Putamen (tissue), 1 donor: ENCODE measurements around the gene MYL6B.
A peak's percentile ranks its signal among the peaks of the same experiment; 100 is the strongest.
"Not testable (repeated sequence)": the region's sequence is repeated elsewhere in the genome, so short reads cannot be mapped to it uniquely, and the experiment has no call there.

Experiments
- DNase-seq: peaks from one replicate; pipeline ENCODE4 v3.0.0-alpha.2; 2016; ENCODE audit warnings: low spot score

Gene MYL6B

DNA sequence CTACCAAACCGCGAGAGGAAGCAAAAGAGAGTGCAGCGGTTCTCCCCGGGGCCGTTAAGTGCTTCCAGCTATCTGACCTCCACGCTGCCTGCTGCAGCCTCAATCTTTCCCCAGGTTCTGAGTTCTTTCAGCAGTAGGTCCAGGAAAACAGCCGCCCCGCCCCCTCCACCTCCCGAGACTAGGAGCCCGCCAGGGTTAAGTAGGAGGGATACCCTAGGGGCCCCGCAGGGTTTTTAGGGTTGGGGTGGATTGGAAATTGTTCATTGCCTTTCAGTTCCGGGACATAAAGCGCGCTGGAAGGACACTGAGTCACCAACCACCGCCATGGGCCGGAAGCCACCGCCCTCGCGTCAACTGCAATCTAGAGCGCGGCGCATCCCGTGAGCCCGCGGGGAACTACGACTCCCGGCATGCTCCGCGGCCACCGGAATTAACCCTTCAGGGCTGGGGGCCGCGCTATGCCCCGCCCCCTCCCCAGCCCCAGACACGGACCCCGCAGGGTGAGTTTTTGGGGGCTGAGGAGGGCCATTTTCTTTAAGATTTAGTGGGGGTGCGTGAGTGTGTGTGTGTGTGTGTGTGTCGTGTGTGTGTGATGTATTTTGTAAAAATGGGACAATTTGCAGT lies at the start of gene MYL6B:
Gene MYL6B, plus strand, starts transcription at position 456 of the 624 bp plus-strand sequence. CDS start 1,332 bp downstream, outside the sequence.
- DNase-seq = peak; percentile 91

DNA sequence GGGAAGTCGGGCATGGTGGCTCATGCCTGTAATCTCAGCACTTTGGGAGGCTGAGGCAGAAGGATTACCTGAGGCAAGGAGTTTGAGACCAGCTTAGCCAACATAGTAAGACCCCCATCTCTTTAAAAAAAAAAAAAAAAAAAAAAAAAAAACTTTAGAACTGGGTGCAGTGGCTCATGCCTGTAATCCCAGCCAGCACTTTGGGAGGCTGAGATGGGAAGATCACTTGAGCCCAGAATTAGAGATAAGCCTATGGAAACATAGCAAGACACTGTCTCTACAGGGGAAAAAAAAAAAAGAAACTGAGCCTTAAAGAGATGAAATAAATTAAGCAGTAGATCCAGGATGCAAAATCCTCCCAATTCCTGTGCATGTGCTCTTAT lies 49.7 kb upstream of the MYL6B start:
- no peak for DNase-seq

DNA sequence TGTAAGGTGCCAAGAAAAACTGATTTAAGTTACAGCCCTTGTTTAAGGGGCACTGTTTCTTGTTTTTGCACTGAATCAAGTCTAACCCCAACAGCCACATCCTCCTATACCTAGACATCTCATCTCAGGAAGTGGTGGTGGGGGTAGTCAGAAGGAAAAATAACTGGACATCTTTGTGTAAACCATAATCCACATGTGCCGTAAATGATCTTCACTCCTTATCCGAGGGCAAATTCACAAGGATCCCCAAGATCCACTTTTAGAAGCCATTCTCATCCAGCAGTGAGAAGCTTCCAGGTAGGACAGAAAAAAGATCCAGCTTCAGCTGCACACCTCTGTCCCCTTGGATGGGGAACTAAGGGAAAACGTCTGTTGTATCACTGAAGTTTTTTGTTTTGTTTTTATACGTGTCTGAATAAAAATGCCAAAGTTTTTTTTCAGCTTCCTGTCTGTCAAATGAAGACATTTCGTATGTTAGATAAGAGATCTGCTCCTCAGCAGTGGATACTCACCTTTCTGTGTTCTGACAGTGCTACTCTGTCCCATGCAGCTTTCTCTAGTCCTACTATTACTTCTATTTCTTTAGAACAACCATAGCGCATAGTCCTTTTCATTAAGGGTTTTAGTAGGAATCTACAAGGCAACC lies 49.2 kb upstream of the MYL6B start:
- no peak for DNase-seq

DNA sequence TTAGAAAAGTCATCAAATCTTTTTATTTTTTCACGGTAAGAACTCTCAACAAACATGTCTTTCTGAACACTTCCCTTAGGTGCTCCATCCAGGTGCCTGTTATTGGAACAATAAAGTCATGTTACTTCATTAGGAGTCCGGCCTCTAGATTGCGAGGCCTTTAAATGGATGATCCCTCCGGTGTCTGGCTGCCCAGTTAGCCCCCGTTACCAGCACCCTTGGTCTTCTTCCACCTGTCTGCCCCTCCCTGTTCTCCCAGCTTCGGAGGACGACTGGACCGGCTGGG lies 48.6 kb upstream of the MYL6B start:
- no peak for DNase-seq

DNA sequence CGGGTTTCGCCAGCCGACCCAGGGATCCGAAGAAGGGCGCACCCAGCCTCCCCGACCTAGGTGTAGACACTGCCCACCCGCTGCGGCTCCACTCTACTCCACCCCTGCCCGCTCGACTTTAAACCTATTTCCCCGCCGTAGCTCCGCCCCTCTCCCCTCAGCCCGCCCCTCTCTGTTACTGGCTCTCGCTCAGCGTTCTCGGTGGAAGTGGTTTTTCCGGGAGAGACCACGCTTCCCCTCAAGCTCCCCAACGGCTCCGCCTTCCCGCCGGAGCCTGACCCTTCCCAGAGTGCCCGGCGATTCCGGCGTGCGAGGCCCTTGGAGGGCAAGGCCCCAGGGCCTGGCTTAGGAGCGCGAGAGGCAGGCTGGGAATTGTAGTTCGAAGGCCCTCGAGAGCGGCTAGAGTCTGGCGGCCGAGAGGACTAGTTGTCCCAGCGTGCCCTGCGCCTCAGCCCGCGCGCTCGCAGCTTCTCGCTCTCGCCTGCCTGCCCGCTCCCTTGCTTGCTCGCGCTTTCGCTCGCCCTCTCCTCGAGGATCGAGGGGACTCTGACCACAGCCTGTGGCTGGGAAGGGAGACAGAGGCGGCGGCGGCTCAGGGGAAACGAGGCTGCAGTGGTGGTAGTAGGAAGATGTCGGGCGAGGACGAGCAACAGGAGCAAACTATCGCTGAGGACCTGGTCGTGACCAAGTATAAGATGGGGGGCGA lies 48.1 kb upstream of the MYL6B start, which contains the start of gene PA2G4:
Gene PA2G4, plus strand, starts transcription at position 451 of the 706 bp plus-strand sequence. Its CDS starts 179 bp downstream, at position 630.
- peak; percentile 98 for DNase-seq

DNA sequence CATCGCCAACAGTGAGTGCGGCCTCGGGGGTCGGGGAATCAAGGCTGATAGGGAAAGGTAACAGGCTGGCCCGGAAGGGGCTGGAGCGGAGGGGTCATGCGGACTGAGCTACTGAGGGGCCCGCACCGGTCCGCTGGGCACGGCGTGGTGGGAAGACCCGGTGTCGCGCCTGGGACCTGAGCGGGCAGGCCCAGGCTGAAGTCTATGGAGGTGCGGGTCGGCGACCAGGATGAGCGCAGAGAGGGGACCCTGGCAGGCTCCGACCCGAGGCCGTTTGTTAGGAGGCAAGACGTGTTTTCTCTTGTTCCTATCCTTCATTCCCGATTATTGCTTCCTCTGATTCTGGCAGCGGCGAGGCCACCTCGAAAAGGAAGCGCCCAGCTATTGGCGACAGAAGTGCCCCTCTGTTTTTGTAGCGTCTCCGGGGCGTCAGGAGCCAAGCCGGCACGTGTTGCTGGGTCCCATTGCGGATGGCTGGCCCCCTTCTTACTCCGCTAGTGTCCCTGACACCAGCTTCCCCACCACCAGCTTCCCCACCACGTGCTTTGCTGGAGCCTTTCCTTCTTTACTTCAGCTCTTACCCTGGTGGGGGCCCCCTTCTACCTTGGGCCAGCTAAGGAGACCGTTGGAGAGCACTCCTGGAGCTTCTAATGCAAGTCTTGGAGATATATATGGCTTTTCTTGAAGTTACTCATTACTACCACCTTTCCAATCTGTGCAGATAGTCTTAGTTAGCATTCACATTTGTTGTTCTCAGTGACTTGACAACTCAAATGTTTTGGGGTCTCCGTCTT lies 47.4 kb upstream of the MYL6B start:
- DNase-seq = no peak

DNA sequence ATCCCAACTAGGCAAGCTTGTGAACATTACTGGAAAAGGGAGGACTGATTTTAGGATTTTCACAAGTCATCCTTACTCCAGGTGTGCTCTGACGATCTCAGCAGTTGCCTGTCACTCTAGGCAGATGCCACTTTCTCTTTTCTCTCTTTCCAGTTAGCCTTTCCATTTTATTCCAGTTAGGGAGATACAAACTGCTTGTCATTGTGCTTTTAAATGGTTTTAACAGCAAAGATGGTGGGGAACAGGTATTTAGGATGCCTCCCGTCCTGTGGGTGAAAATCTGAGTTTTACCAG lies 46.8 kb upstream of the MYL6B start:
- DNase-seq = no peak

DNA sequence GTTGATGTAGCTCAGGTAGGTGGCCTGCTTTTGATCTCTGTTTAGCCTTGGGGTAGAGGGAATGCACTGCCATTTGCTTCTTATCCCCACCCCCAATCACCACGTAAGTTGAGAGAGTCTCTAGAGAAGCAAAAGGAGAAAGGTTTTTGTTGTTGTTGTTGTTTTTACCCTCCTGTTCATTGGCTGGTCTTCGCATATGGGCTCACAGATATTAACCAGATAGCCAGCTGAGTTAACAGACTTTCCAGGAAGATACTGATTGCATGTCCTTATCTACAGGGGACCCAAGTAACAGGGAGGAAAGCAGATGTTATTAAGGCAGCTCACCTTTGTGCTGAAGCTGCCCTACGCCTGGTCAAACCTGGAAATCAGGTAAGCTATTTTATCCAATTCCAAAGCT lies 45.1 kb upstream of the MYL6B start:
- no peak for DNase-seq

DNA sequence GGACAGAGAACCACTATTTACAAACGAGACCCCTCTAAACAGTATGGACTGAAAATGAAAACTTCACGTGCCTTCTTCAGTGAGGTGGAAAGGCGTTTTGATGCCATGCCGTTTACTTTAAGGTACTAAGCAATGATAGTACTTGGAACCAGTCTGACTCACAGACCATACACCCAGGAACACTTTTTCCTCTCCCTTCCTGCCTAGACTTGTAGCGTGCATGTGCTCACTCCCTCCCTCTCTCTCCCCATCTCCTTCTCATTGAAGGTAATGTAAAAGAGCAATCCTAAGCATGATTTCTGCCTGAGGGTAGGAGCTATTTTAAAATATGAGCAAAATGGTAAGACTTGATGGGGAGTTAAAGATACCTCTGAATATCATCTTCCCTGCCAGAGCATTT lies 41.8 kb upstream of the MYL6B start:
- DNase-seq = no peak

DNA sequence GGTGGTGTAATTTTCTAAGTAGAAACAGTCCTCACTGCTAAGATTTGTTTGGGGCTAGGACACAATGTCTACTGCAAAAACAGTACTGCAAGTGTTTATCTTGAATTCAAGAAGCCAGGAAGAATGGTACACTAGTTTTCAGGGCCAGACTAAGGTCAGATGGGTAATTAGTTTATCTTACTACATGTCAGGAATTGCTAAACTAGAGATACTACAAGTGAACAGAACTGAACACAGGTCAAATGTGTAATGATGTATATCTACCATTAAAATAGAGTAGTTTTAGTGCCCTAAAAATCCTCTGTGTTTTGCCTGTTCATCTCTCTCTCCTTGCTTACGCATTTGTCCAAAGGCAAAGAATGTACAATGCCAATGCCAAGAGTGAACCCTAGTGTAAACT lies 38.3 kb upstream of the MYL6B start:
- no peak for DNase-seq

DNA sequence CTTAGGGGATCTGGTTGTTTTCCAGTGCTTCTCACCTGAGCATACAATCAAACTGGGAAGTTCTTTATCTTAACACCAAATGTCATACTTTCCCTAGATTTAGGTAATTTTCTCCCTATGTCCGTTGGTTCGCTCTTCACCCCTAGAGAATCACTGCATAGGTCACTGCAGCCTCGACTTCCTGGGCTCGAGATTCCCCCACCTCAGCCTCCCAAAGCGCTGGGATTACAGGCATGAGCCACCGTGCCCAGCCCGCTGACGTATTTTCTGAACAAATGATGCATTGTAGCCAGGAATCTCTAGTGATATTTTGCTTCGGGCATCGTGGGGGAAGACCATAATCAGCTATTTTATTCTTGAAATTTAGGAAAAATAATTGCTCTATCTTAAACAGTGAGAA lies 37.1 kb upstream of the MYL6B start:
- DNase-seq = no peak

DNA sequence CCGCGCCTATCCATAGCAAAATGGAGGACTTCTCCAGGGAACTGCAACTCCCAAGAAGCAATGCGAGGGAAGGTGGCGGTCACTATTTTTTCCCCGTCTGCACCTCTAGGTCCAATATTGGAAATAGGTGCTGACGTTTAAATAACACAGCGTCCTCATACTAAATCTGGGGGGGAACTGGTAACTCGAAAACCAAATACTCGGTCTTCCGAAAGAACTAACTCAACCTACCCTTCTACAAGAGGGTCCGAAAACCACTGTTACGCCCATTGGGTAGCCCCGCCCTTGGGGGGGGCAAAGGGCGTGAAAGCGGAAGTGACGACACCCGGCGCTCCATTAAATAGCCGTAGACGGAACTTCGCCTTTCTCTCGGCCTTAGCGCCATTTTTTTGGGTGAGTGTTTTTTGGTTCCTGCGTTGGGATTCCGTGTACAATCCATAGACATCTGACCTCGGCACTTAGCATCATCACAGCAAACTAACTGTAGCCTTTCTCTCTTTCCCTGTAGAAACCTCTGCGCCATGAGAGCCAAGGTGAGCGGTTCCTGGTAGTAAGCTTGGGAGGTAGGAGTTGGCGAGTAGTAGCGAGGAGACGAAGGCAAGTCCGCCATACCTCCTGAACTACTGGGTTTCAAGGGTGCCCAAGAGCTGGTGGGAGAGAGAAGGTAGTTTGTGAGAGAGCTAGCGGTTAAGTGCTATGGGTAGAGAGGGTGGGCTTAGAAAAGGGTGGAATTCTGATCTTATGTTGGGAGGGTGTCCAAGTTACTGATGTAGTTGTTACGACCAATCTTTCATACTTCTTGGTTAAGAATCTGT lies 35.9 kb upstream of the MYL6B start, which contains the start of gene RPL41:
Gene RPL41, plus strand, starts transcription at position 367 of the 815 bp plus-strand sequence.
- DNase-seq = peak; percentile 97

DNA sequence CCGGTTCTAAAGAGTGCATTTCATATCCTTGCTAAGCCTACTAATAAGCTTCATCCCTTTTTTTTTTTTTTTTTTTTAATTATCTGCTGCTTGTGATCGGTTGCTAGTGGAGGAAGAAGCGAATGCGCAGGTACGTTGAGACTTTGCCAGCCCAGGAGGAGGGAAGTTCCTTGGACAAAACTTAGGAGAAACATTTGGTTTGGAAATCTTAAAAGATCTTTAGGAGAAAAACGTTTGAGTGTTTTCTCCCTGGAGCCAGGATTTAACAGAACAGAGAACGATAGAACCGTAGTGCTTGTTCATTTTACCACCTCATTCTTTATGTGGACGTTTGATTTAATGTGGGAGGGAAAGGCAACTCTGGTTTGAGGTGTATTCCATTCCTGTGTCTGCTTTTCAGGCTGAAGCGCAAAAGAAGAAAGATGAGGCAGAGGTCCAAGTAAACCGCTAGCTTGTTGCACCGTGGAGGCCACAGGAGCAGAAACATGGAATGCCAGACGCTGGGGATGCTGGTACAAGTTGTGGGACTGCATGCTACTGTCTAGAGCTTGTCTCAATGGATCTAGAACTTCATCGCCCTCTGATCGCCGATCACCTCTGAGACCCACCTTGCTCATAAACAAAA lies 35.2 kb upstream of the MYL6B start:
- not testable (repeated sequence) for DNase-seq

DNA sequence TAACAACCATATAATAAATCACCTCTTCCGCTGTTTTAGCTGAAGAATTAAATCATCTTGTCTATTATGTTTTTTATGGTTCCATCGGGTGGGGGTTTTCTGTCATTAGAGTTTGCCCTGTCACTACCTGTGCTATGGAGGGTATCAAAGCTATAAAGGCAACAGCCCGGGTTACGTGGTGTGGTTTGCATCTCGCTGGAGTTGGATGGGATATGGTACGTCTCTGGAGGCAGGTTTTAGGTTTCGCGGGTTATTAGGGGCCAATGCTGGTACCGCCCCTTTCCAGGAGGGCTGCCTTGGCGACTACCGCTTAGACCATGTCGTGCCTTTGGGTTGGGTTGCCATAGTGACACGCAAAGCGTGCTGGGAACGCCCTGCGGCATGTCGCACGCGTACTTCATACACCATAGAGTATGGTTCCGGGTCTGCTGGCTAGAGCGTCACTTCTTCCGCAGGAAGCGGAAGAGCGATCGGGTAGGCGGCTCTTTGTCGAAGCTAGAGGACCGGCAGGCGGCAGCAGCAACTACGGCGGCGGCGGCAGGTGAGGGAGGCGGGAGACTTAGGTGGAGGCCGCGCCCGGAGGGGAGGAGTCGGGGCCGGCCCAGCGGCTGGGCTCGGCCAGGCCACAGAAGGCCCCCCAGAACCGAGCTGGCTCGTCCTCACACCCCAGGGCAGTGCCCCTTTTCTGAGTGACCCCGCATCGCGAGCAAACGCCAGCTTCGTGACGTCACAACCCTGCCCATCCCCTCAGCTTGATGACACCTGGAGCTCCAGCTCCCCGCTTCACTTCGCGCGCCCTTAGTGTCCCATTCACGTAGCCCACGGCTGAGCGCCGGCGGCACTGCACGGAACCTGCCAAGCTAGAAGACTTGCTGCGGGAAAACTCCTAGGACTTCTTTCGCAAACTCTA lies 34.4 kb upstream of the MYL6B start, which contains the start of gene ZC3H10:
Gene ZC3H10, plus strand, starts transcription at position 489 of the 910 bp plus-strand sequence. CDS start 2,297 bp downstream, outside the sequence.
- DNase-seq = peak; percentile 98

DNA sequence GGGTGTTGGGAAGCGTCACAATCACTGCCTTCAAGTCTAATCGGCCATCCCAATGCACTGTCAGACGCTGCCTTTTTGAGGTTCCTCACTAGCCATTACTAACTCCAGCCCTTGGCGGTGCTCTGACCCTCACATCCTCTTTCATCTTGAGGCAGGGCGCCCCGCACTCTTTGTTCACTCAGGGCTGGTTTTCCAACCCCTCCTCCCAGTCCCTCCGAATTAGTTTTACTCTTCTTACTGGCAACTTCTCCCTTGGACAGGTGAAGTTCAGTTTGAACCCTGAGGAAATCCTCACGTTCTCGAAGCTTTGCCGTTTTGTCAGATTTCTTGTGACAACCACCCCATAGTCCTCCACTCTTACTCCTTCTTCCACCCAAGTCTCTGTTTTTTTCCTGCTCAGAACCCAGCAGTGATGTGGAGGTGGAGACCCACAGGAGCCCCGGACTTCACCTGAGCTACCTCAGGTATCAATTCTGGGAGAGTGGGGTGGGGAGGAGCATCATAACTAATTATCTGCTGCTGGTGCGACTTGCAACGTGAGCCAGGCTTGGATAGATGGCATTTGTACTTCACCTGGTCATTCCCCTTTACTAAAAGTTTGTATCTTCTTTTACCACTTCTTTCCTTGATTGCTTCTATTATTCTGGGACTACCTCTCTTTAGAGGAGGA lies 33.6 kb upstream of the MYL6B start:
- DNase-seq = no peak

DNA sequence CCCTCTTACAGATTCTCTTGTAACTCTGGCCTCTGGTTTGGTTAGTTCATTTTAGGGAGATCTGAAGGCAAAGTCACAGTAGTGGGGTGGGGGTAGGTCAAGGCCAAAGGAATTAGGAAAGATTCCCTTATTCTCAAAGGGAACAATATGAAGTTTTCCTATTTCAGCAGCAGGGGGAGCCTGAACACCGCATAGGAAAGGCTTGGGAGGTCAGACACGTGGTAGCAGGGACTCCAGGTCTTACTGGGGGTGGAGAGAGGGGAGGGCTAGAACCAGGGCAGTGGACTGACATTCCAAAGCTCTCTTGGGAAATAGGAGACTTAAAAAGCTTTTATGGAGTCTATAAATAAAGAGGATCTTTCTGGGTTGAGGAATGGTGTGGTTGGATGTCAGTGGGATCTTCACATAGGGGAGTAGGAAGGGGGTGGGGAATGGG lies 33.0 kb upstream of the MYL6B start:
- DNase-seq = peak; percentile 75

DNA sequence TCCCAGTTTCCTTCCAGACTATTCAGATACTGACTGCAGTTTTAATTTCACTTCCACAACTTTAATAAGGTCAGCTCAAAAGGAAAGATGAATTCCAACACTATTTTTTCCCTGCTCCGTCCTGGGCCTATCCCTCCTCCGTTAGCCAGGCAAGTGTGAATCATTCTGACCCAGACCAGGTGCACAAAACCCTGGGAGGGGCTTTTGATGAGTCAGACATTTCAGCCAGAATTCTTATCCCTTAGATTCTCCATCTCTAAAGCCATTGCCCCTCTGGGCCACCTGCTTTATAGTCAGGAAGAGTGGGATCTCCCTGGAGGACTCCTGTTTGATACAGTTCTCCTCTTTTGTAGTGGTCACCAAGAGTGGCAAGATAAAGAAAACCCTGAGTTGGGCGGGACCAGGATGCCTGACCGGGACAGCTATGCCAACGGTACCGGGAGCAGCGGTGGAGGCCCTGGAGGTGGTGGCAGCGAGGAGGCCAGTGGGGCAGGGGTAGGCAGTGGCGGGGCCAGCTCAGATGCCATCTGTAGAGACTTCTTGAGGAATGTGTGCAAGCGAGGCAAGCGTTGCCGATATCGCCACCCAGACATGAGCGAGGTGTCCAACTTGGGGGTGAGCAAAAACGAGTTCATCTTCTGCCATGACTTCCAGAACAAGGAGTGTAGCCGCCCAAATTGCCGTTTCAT lies 32.1 kb upstream of the MYL6B start:
- DNase-seq = no peak

DNA sequence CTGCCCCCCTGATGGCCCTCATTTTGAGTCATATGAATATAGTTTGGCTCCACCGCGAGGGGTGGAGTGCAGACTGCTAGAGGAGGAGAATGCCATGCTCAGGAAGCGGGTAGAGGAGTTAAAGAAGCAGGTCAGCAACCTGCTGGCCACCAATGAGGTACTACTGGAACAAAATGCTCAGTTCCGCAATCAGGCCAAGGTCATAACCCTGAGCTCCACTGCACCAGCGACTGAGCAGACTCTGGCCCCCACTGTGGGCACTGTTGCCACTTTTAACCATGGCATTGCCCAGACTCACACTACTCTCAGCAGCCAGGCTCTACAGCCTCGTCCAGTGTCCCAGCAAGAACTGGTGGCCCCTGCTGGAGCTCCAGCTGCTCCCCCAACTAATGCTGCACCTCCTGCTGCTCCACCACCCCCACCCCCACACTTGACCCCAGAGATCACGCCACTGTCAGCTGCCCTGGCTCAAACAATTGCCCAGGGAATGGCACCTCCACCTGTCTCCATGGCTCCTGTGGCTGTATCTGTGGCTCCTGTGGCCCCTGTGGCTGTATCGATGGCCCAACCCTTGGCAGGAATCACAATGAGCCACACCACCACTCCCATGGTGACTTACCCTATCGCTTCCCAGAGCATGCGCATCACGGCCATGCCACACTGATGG lies 31.1 kb upstream of the MYL6B start:
- DNase-seq = no peak
